GM19238 (cell line): Measurements from ENCODE around the gene SPAG9.

ENCODE experiments used
- DNase-seq: peaks from one replicate; pipeline ENCODE4 v3.0.0; 2011; ENCODE audit warnings: low spot score; ENCODE audit not compliant: insufficient read length

The SPAG9 gene

DNA sequence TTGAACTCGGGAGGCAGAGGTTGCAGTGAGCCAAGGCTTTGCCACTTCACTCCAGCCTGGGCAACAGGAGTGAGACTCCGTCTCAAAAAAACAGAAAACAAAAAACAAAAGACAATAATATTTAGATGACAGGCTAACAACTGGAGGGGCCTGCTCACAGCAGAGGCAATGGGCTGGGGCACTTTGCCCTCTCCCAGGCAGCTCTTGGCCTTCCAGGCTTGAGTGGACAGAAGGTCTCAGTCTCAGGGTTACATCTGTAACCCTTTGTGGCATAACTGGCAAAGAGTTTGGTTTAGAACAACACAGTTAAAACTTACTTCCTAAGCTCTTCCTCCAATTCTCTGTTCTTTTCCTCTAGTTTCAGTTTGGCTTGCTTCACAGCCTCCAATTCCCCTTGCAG lies 114.9 kb downstream of the SPAG9 start:
- DNase-seq, result no peak

GRCh38 chr17:51004249-51004648 lies 116.4 kb downstream of the SPAG9 start:
- DNase-seq, result no peak

DNA sequence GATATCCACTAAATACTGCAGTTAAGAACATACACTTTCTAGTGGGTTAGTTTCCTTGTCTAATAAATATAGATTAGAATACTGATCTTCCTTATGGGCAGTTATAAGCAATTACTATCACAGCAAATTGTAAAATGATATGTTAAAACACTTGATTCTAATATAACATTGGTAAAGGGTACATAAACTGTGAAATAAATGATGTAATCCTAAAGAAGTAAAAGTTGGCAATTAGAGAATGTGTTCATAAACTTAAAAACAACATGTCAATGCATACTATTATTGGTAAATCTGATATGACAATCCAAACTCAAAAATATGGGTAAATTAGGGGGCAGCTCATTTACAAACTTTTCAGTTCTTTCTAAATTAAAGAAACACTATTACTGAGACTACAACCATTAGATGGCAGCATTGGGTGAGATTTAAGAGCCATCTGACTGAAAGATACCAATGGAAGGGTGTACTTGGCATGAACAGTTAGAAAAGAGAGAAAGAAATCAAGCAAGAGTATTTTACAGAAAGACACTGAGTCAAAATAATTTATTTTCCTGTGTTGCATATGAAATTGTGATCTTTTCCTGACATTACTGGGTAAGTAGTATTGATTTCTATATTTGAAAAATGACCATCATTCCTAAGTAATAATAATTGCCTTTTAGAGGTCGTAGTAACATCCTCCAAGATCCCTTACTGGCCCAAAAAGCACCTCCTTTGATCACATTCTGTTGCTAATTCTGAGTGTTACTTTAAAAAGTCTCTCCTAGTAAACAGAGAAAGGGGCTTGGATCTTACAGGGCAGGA lies 119.6 kb downstream of the SPAG9 start:
- no peak for DNase-seq

- DNase-seq, result no peak
Observed at GRCh38 chr17:50995668-50996067, 125.0 kb downstream of the SPAG9 start.

GRCh38 chr17:50993544-50993943 lies 127.1 kb downstream of the SPAG9 start:
- no peak for DNase-seq

GRCh38 chr17:50989149-50989548 lies 131.5 kb downstream of the SPAG9 start:
- no peak for DNase-seq

DNA sequence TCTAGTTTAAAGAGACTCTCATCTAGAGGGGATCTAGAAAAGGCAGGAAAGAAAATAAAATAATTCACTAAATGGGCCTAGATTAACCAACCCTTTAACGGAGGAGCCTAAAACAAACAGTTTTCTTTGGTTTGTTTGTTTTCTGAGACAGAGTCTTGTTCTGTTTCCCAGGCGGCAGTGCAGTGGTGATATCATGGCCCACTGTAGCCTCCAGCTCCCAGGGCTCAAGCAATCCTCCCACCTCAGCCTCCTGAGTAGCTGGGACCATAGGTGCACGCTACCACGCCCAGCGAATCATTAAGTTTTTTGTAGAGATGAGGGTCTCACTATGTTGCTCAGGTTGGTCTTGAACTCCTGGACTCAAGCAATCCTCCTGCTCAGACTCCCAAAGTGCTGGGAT lies 132.2 kb downstream of the SPAG9 start:
- no peak for DNase-seq

- no peak for DNase-seq
Observed at GRCh38 chr17:50986989-50987660, 133.5 kb downstream of the SPAG9 start.

DNA sequence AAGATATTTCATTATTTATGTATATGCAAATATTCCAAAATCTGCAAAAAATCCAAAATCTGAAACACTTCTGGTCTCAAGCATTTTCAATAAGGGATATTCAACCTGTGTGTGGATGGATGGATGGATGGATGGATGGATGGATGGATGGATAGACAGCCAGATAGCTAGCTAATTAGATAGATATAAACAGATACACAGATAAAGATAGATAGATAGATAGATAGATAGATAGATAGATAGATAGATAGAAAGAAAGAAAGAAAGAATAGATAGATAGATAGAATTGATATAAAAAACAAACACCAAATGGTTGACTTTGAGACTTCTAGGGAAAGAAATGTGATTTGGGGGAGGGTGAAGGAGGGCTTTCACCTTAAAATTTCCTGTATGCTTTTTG lies 139.4 kb downstream of the SPAG9 start:
- DNase-seq, result no peak

DNA sequence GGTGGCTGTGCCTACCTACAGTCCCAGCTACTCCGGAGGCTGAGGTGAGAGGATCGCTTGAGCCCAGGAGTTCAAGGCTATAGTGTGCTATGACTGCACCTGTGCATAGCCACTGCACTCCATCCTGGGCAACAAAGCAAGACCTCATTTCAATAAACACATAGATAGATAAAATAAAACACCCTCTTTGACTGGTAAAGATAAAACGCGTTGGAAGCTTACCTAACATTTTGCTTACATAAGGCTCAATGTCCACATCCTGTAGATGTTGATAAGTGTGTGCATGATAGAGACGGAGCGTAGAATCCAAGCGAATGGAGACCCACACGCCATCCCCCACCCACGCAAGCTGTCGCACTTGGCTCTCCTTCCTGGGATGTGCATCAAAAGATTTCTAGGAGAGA lies 141.1 kb downstream of the SPAG9 start:
- no peak for DNase-seq

- DNase-seq, result no peak
Observed at GRCh38 chr17:50977487-50978159, 143.0 kb downstream of the SPAG9 start.

DNA sequence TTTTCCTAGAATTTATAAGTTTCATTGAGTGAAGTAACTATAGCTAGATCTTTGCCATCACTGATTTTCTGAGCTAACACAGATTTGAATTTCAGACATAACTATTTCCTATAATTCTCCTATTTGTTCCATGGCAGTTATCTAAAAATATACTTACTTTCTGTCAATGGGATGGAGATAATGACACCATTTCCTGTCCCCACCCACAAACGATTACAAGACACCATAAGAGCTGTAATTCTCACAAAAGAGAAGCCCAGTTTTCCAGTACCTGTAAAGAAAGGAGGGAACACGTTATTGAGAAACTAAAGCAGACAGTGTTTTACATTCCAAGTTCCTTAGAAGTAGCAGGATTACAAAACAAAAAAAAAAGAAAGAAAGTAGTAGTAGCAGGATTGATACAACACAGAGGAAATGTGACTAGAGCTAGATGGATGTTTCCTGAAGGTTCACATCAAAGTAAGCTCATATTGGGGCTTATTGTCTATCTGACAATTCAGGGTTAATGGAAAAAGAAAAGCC lies 143.7 kb downstream of the SPAG9 start:
- DNase-seq, result no peak

DNA sequence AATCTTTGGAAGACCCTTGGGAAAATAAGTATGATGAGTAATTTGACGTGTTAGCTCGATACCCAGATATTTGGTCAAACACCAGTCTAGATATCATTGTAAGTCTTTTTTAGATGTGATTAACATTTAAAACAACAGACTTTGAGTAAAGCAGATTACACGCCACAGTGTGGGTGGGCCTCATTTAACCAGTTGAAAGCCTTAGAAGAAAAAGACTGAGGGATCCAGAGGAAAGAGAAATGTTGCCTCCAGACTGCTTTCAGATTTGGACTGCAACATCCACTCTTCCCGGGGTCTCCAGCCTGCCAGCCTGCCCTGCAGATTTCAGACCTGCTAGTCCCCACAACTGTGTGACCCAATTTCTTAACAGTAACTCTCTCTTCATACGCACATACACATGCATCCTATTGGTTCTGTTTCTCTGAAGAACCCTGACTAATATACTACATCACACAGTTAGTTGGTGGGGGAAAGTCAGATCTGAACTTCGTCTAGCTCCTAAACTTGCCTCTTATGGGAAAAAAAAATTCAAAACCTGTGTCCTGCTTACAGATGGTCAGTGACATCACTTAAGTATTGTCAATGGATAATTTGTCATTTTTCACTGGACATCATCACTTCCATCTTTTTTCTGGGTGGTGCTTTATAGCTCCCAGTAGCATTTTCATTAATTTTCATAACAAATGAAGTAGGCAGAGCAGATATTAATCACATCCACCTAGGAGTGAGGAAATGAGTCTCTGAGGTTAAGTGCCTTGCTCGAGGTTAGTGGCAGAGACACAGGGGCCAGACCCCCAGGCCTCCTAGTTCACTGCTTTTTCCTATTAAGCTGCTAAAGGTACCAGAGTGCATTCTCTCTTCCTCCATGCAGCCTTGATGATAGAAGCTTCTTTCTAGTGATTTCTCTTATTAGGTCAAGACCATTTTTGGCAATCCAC lies 146.8 kb downstream of the SPAG9 start:
- no peak for DNase-seq

- no peak for DNase-seq
Observed at GRCh38 chr17:50972577-50972976, 148.1 kb downstream of the SPAG9 start.

DNA sequence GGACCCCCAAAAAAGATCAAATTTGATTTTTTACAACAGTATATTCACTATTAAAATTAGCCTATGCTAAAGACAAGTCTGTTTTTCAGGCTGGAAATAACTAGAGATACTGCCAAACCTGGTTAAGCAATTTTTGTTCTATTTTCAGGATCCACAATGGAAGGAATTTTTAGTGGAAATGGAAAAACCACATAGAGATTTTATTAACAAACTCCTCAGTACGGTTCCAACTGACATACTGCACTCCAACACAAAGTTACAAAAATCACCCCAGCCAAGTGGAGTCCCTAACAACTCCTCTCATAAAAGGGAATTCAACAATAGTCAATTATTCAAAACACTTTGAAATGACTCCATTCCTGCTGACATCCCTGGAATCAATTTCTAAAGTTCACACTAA lies 152.9 kb downstream of the SPAG9 start:
- DNase-seq, result no peak

- no peak for DNase-seq
Observed at GRCh38 chr17:50966163-50966666, 154.5 kb downstream of the SPAG9 start.

- no peak for DNase-seq
Observed at GRCh38 chr17:50963139-50963538, 157.5 kb downstream of the SPAG9 start.

- no peak for DNase-seq
Observed at GRCh38 chr17:50961282-50962220, 159.1 kb downstream of the SPAG9 start.

- DNase-seq, result no peak
Observed at GRCh38 chr17:50959341-50959740, 161.3 kb downstream of the SPAG9 start.
